ENCODE measurements around the gene FTSJ1. TPM values are rescaled to one million over a fixed set of nuclear protein-coding genes. Genes with fewer than 3 reads are reported as not detected.
A peak's percentile ranks its signal among the peaks of the same experiment; 100 is the strongest.
"Not testable (repeated sequence)": the region's sequence is repeated elsewhere in the genome, so short reads cannot be mapped to it uniquely, and the experiment has no call there.

Gene FTSJ1, protein sequence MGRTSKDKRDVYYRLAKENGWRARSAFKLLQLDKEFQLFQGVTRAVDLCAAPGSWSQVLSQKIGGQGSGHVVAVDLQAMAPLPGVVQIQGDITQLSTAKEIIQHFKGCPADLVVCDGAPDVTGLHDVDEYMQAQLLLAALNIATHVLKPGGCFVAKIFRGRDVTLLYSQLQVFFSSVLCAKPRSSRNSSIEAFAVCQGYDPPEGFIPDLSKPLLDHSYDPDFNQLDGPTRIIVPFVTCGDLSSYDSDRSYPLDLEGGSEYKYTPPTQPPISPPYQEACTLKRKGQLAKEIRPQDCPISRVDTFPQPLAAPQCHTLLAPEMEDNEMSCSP
- total RNA-seq, result 10 to 100 TPM; 46.1 to 81.3 (median 51.0) TPM

DNA sequence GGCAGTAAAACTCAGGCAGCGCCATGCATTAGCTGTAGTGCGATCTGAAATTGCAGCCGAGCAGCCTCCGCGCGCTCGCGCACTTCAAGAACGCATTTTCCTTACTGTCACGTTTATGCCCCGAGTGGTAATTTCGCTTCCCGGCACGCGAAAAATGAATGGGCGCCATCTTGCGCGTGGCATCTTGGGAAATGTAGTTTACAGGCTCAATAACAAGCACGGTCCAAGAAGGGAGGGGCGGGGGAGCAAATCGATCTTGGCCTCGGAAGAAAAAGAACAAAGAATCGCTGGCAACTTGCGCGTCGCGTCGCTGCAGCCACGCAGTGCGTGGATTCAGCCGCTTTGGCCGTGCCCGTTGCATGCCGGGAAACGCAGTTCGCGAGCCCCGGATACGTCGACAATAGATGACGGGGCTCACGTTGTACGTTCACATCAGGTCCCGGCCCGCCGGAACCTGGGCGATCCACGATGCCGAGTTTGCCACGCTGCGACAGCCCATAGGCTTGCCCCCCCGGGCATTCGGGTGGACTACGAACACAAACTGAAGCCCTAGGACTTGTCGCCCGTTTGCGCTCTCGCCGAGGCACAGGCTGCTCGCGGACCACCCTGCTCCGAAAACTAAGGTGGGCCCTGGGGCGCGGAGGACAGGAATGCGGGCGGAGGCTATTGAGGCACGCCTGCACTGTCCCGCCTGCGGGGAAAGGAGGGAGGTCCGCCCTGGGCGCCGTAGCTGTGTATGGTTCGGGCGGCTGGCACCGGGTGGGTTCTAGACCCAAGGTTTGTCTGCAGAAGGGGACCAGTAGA lies at the start of gene FTSJ1:
Gene FTSJ1, plus strand, starts transcription at position 426 of the 804 bp plus-strand sequence. CDS start 1,849 bp downstream, outside the sequence.
- peak; percentile 70 to 86 for DNase-seq (ENCODE audit: low spot score in 2 of 2)
- Histone ChIP-seq H3K4me3 (peak within 1 kb of the TSS; percentile 42 to 84 (median 70)), H3K27ac (peak within 1 kb of the TSS; percentile 62 to 91 (median 86)), H3K36me3 (peaks cover 0 to 26% (median 0%) of the 10 kb centered on the region in 3 donors), H3K27me3 (no peaks in the 10 kb centered on the region), H3K9me3 (no peaks in the 10 kb centered on the region), H3K4me1 (peaks cover 0 to 24% (median 0%) of the 10 kb centered on the region in 4 donors)
- TF ChIP-seq CTCF (IDR thresholded peaks at IDR 0.05) (peak in 1 of 5 experiments; percentile 16), EP300 (IDR thresholded peaks at IDR 0.05) (peak; percentile 32 to 85), POLR2A (IDR thresholded peaks at IDR 0.05) (peak; percentile 25 to 33)
- 0 to 39% methylated on average over 38 to 75 of the region's 75 CpGs for WGBS, 2 donors

GRCh38 chrX:48427027-48427716 lies 48.8 kb upstream of the FTSJ1 start:
- H3K27ac ChIP-seq; H3K4me3 ChIP-seq; H3K27me3 ChIP-seq; DNase-seq (ENCODE audit: low spot score in 2 of 2); H3K9me3 ChIP-seq; H3K36me3 ChIP-seq; H3K4me1 ChIP-seq: not testable (repeated sequence)
- WGBS, 2 donors, result no CpG with 5 or more reads among the region's 12 CpGs

DNA sequence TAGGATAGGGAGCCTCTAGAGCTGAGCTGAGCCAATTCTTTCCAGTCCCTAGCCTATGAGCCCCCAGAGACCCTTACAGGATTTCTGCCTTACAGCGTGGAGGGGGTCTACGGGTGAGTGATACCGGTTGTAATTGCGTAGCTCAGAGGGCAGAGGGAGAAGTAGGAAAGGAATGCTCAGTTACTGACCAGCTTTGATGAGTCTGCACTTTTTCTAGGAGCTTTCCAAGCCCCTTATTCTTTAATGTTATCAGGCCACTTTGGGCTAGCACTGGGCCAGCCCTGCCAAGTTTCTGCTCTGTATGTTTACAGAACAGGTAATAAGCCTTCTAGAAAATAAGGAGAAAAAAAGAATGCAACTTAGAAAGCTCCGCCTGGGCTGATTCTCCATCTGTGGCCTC lies 46.4 kb upstream of the FTSJ1 start:
- not testable (repeated sequence) for H3K36me3 ChIP-seq; H3K27ac ChIP-seq; H3K27me3 ChIP-seq; H3K9me3 ChIP-seq; H3K4me3 ChIP-seq; H3K4me1 ChIP-seq; DNase-seq (ENCODE audit: low spot score in 2 of 2)
- 50 to 53% methylated on average over 5 of the region's 5 CpGs for WGBS, 2 donors

- H3K27ac ChIP-seq; H3K36me3 ChIP-seq; H3K9me3 ChIP-seq; H3K4me3 ChIP-seq; H3K27me3 ChIP-seq; DNase-seq (ENCODE audit: low spot score in 2 of 2); H3K4me1 ChIP-seq: not testable (repeated sequence)
- 67 to 78% methylated on average over 4 of the region's 4 CpGs for WGBS, 2 donors
These were observed 45.8 kb upstream of the FTSJ1 start for GRCh38 chrX:48430166-48430565.

- not testable (repeated sequence) for H3K4me3 ChIP-seq; H3K27me3 ChIP-seq; H3K4me1 ChIP-seq; H3K9me3 ChIP-seq; DNase-seq (ENCODE audit: low spot score in 2 of 2); H3K36me3 ChIP-seq; H3K27ac ChIP-seq
- WGBS, 2 donors, result 78 to 90% methylated on average over 8 to 9 of the region's 13 CpGs
These were observed 42.3 kb upstream of the FTSJ1 start for GRCh38 chrX:48433713-48434112.

DNA sequence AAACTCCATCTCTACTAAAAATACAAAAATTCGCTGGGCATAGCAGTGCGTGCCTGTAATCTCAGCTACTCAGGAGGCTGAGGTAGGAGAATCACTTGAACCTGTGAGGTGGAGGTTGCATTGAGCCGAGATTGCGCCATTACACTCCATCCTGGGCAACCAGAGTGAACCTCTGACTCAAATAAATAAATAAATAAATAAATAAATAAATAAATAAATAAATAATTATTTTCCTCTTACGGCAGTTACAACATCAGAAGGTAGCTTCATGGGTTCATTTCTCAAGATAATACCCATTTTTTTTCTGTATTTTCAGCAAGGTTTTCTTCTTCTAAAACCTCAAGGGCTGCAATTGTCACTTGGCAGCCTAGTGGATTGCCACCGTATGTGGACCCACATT lies 28.8 kb upstream of the FTSJ1 start:
- not testable (repeated sequence) for H3K4me3 ChIP-seq; DNase-seq (ENCODE audit: low spot score in 2 of 2); H3K36me3 ChIP-seq; H3K27me3 ChIP-seq; H3K27ac ChIP-seq; H3K9me3 ChIP-seq; H3K4me1 ChIP-seq
- 90 to 97% methylated on average over 4 to 6 of the region's 6 CpGs for WGBS, 2 donors

GRCh38 chrX:48450076-48450475 lies 25.9 kb upstream of the FTSJ1 start:
- H3K4me1 ChIP-seq, result no peaks in the 10 kb centered on the region
- peaks cover 0 to 5% (median 0%) of the 10 kb centered on the region in 4 donors for H3K9me3 ChIP-seq
- TF ChIP-seq EP300 (IDR thresholded peaks at IDR 0.05) (no peak), POLR2A (IDR thresholded peaks at IDR 0.05) (no peak)
- no peaks in the 10 kb centered on the region for H3K36me3 ChIP-seq
- no peak overlapping the region for H3K27ac ChIP-seq
- H3K27me3 ChIP-seq, result no peaks in the 10 kb centered on the region
- no peak overlapping the region for H3K4me3 ChIP-seq
- DNase-seq (ENCODE audit: low spot score in 2 of 2), result no peak

DNA sequence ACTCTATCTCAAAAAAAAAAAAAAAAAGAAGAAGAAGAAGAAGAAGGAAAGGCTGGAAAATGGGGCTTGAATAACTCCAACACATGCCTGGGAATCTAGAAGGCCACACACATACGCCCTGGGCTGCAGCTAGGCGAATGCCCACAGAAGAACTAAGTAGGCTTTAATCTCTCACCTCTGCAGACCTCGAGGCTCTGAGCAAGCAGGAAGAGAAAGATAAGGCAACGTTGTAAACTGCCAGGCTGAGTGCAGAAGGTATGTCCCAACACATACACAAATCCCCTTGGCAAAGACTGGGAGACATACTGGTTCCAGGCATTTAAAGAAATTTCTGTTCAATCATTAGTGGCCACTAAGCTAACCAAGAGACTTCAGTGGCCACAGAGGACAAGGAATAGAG lies 24.3 kb upstream of the FTSJ1 start:
- WGBS, 2 donors, result 44 to 48% methylated on average over 4 of the region's 4 CpGs
- no peak overlapping the region for H3K27ac ChIP-seq
- no peaks in the 10 kb centered on the region for H3K27me3 ChIP-seq
- H3K36me3 ChIP-seq, result no peaks in the 10 kb centered on the region
- no peak for DNase-seq (ENCODE audit: low spot score in 2 of 2)
- H3K4me1 ChIP-seq, result no peaks in the 10 kb centered on the region
- H3K9me3 ChIP-seq, result peaks cover 0 to 5% (median 0%) of the 10 kb centered on the region in 4 donors
- TF ChIP-seq CTCF (IDR thresholded peaks at IDR 0.05) (no peak), POLR2A (IDR thresholded peaks at IDR 0.05) (no peak), EP300 (IDR thresholded peaks at IDR 0.05) (no peak)
- no peak overlapping the region for H3K4me3 ChIP-seq
